GM12874 (cell line): ENCODE data around the gene CEACAM18.

Source experiments
- TF ChIP-seq, protein P1 (sequence below): IDR thresholded peaks from 2 replicates; pipeline ENCODE4 v1.5.1; 2011; ENCODE audit warnings: low read depth, mild to moderate bottlenecking, control low read depth, low read length, moderate library complexity; ENCODE audit not compliant: insufficient read depth

CEACAM18 gene

GRCh38 chr19:51457351-51458013 lies 20.9 kb upstream of the CEACAM18 start:
- TF ChIP-seq, protein P1, sequence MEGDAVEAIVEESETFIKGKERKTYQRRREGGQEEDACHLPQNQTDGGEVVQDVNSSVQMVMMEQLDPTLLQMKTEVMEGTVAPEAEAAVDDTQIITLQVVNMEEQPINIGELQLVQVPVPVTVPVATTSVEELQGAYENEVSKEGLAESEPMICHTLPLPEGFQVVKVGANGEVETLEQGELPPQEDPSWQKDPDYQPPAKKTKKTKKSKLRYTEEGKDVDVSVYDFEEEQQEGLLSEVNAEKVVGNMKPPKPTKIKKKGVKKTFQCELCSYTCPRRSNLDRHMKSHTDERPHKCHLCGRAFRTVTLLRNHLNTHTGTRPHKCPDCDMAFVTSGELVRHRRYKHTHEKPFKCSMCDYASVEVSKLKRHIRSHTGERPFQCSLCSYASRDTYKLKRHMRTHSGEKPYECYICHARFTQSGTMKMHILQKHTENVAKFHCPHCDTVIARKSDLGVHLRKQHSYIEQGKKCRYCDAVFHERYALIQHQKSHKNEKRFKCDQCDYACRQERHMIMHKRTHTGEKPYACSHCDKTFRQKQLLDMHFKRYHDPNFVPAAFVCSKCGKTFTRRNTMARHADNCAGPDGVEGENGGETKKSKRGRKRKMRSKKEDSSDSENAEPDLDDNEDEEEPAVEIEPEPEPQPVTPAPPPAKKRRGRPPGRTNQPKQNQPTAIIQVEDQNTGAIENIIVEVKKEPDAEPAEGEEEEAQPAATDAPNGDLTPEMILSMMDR, result no peak

GRCh38 chr19:51458051-51458645 lies 20.2 kb upstream of the CEACAM18 start, which contains the start of gene SIGLEC8:
Gene SIGLEC8 (minus strand): TSS chr19:51458454. CDS start chr19:51458387, 67 bp downstream.
- TF ChIP-seq, protein P1, result no peak

DNA sequence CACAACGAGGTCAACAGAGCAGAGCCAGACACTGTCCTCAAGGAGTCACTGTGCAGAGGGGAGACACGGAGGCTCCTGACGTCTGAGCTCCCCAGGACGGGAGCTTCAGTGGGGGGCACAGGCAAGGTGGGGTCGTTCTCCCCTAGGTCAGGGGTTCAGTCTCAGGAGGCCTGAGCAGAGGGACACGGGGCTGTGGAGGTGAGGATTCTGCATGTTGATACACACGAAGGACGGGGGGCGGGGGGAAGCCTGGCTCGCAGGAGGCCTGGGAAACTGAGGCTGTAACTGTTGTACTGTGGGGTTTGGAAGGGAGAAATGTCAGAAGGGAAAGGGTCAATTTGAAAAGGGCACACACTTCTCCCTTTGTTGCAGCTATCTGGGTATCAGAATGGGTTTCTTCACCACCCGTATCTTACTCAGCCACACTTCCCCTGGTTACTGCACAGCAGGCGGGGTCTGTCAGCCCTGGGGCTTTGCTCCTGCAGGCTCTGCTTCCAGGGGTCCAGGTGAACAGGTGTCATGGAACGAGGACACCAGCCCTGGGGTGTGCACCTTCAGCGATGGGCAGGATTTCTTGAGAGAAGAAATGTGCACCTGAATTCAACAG lies 19.3 kb upstream of the CEACAM18 start:
- TF ChIP-seq, protein P1, result no peak

DNA sequence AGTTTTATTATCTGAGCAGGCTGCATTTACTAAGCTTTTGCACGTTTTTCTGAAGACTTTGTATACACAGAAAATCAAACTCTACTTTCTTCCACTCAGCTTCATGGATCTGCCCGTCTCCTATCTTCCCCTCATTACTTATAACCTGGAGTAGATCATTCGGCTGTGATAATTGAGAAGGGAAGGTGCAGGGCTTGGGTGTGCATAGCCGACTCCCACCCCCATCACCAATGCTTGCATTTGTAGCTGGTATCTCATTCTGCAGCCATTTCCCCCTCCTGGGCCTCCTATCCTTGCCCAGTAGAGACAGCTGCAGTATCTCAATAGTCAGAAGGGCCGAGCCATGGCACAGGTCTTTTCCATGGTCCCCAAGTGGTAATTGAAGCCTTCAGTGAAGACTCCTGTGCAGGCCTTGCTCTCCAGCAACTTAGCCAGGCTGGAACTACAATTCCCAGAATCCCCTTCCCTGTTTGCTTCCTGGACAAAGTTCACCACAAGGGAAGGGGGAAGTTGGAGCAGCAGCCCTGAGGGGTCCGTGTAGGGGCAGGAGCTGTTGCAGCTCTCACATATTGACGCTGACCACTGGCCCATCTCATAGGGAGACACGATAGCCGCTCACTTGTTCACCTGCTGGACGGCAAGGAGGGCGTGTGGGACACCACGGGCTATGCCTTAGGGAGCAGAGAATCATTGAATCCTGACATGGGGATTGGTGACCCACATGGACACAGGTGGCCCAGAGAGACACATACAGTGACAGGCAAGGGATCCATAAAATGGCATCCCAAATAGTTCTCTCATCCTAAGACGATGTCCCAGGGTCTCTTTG lies 18.0 kb upstream of the CEACAM18 start:
- TF ChIP-seq, protein P1, result no peak

GRCh38 chr19:51461723-51462161 lies 16.6 kb upstream of the CEACAM18 start:
- TF ChIP-seq, protein P1, result no peak

- TF ChIP-seq, protein P1, result no peak
These were observed 16.1 kb upstream of the CEACAM18 start for GRCh38 chr19:51462276-51462675.

- TF ChIP-seq, protein P1, result no peak
These were observed 15.7 kb upstream of the CEACAM18 start for GRCh38 chr19:51462681-51463080.
